Endothelial cell of umbilical vein (primary cell): ENCODE results near the gene GLTP.

Experiments
- CTCF ChIP-seq, 2 donors: IDR thresholded peaks; 1 replicate in 1 of 2; 2 replicates in 1 of 2; pipeline ENCODE4 v1.5.1; 2011; ENCODE audit warnings: low read length in 2 of 2, mild to moderate bottlenecking in 2 of 2, moderate library complexity in 2 of 2, control low read depth in 1 of 2, inconsistent platforms in 1 of 2, low read depth in 1 of 2; ENCODE audit not compliant: insufficient read depth in 1 of 2; ENCODE audit errors: extremely low read depth in 1 of 2
- EZH2 ChIP-seq: IDR thresholded peaks from 2 replicates; pipeline ENCODE4 v1.6.1; 2012; ENCODE audit warnings: borderline replicate concordance, low read depth, mild to moderate bottlenecking, moderate library complexity, low read length, inconsistent platforms; ENCODE audit not compliant: severe bottlenecking
- FOS ChIP-seq: IDR thresholded peaks from 2 replicates; pipeline ENCODE4 v1.6.1; 2011; ENCODE audit warnings: mild to moderate bottlenecking, low read length, moderate library complexity, borderline replicate concordance; ENCODE audit not compliant: insufficient read depth
- TF ChIP-seq, protein P1 (sequence below): IDR thresholded peaks from 2 replicates; pipeline ENCODE4 v1.6.1; 2011; ENCODE audit not compliant: insufficient read depth, insufficient read length

DNA sequence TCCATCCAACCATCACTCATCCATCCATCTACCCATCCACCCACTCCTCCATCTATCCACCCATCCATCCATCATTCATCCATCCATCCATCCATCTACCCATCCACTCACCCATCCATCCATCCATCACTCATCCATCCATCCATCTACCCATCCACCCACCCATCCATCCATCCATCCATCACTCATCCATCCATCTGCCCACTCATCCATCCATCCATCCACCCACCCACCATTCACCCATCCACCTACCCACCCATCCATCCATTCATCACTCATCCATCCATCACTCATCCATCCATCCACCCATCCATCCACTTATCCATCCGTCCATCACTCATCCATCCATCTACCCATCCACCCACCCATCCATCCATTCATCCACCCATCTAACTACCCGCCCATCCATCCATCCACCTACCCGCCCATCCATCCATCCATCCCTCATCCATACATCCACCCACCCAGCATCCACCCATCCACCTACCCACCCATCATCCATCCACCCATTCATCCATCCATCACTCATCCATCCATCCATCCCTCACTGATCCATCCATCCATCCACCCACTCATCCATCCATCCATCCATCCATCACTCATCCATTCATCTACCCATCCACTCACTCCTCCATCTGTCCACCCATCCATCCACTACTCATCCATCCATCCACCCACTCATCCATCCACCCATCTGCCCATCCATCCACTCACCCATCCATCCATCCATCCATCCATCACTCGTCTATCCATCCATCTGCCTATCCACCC, 71.3 kb downstream of the GLTP start:
- no peak for TF ChIP-seq EZH2
- TF ChIP-seq CTCF (IDR thresholded peaks at IDR 0.05; ENCODE audit: extremely low read depth in 1 of 2, insufficient read depth in 1 of 2, low read depth in 1 of 2, low read length in 2 of 2), result no peak
- TF ChIP-seq, protein P1, sequence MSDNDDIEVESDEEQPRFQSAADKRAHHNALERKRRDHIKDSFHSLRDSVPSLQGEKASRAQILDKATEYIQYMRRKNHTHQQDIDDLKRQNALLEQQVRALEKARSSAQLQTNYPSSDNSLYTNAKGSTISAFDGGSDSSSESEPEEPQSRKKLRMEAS, result no peak
- no peak for TF ChIP-seq FOS
